HL-60 (cell line): Measurements from ENCODE around the gene GFRA1.

Experiments used
- POLR2AphosphoS5 ChIP-seq: IDR thresholded peaks from 2 replicates; pipeline ENCODE4 v1.6.1; 2012; ENCODE audit warnings: low read depth
- SPI1 ChIP-seq: IDR thresholded peaks from 2 replicates; pipeline ENCODE4 v1.6.1; 2012; ENCODE audit warnings: low read depth, mild to moderate bottlenecking, borderline replicate concordance
- TF ChIP-seq, protein P1 (sequence below): IDR thresholded peaks from one replicate; pipeline ENCODE4 v1.5.1; 2011; ENCODE audit warnings: low read length, control low read depth, inconsistent platforms; ENCODE audit not compliant: insufficient read depth
- TF ChIP-seq, protein P2 (sequence below): IDR thresholded peaks from 2 replicates; pipeline ENCODE4 v1.6.1; 2012; ENCODE audit warnings: low read depth; ENCODE audit not compliant: insufficient replicate concordance

DNA sequence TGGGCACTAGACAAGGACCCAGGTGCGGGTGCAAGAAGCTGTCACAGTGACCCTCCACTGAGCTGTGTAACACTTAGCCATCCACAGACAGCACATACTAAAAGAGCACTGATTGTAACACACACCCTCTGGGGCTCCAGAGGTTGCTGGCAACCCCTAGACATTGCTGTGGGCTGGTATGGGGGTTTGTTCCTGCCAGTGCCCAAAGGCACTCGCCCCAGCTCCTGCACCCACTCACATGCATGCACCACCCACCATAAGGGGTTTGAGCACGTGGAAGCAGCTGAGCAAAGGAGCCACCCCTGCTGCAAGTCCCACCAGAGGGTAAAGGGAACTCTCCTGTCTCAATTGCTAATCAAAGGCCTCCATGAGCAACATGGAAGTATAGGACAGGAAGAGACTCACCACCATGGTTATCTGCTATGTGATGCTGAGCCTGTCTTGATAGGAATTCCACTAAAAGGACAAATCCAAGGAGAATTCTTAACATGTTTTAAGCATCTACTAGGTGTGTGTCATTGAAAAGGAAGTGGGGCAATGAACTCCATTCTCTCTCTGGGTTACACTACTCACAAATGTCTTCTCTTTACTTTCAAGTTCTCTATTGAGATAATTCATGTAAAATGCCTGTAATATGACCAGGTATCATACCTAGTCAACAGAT, 103.1 kb downstream of the GFRA1 start:
- TF ChIP-seq, protein P1, sequence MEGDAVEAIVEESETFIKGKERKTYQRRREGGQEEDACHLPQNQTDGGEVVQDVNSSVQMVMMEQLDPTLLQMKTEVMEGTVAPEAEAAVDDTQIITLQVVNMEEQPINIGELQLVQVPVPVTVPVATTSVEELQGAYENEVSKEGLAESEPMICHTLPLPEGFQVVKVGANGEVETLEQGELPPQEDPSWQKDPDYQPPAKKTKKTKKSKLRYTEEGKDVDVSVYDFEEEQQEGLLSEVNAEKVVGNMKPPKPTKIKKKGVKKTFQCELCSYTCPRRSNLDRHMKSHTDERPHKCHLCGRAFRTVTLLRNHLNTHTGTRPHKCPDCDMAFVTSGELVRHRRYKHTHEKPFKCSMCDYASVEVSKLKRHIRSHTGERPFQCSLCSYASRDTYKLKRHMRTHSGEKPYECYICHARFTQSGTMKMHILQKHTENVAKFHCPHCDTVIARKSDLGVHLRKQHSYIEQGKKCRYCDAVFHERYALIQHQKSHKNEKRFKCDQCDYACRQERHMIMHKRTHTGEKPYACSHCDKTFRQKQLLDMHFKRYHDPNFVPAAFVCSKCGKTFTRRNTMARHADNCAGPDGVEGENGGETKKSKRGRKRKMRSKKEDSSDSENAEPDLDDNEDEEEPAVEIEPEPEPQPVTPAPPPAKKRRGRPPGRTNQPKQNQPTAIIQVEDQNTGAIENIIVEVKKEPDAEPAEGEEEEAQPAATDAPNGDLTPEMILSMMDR, result no peak
- TF ChIP-seq POLR2AphosphoS5 (no peak), SPI1 (no peak)
- TF ChIP-seq, protein P2, sequence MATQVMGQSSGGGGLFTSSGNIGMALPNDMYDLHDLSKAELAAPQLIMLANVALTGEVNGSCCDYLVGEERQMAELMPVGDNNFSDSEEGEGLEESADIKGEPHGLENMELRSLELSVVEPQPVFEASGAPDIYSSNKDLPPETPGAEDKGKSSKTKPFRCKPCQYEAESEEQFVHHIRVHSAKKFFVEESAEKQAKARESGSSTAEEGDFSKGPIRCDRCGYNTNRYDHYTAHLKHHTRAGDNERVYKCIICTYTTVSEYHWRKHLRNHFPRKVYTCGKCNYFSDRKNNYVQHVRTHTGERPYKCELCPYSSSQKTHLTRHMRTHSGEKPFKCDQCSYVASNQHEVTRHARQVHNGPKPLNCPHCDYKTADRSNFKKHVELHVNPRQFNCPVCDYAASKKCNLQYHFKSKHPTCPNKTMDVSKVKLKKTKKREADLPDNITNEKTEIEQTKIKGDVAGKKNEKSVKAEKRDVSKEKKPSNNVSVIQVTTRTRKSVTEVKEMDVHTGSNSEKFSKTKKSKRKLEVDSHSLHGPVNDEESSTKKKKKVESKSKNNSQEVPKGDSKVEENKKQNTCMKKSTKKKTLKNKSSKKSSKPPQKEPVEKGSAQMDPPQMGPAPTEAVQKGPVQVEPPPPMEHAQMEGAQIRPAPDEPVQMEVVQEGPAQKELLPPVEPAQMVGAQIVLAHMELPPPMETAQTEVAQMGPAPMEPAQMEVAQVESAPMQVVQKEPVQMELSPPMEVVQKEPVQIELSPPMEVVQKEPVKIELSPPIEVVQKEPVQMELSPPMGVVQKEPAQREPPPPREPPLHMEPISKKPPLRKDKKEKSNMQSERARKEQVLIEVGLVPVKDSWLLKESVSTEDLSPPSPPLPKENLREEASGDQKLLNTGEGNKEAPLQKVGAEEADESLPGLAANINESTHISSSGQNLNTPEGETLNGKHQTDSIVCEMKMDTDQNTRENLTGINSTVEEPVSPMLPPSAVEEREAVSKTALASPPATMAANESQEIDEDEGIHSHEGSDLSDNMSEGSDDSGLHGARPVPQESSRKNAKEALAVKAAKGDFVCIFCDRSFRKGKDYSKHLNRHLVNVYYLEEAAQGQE, result no peak
